Measurements from ENCODE around the gene DNAJB14.

The DNAJB14 gene

GRCh38 chr4:99947608-99948007 lies 1.2 kb upstream of the DNAJB14 start:
- no peak for DNase-seq

DNA sequence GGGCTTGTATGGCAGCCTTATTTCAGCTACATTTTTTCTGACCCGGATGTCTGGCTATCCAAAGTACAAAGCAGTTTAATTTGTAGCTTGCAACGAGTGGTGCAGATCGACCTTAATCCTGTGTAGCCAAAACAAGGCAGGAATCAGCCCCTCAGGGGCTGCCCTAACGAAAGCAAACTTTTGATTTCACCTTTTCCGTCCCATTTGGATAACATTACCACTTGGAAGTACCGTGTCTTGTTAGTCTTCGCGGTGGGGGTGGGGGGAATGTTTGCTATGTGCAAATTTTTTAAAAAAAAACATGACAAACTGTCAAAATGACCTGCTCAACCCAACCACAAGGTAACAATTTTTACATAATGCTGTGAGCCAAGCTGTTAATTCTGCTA lies 766 bp upstream of the DNAJB14 start:
- in situ Hi-C loops (cut with HindIII; ENCODE audit: low pct_ligation_motif_present, low pct_unique_long_range_greater_than_20kb, low sequenced_read_pairs), result no loop called here
- peak; percentile 27 for DNase-seq

More at GRCh38 chr4:99947608-99948007, 1.2 kb upstream of the DNAJB14 start:
- in situ Hi-C loops (cut with HindIII; ENCODE audit: low pct_ligation_motif_present, low pct_unique_long_range_greater_than_20kb, low sequenced_read_pairs), result no loop called here

DNA sequence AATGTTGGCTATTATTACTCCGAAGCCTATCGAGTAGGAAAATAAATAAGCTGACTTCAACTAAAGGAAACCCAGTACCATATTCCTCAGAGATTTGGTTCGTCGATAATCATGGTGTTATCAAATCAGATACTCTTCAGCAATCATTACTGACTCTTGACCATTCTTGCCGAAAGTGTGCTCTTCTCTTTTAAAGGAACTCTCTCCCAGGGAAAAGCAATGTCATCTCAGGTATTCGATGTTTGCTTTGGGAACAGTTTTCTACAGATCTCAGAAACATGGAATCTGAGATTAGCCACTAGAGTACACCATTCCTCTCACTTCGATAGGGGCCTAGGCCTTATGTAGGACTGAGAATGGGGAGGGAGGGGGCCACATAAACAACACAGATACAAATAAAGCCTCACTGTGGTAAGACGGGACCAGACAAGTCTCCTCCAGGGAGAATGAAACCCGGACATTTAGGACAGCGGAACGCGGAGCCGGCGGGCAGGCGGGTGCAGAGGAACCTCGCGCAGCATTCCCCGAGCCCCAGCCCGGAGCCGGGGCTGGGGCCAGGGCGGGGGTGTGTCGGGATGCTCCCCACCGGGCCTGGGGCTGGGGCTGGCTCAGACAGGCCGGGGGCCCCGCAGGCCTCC lies 581 bp downstream of the DNAJB14 start:
- peak; percentile 18 for DNase-seq
- in situ Hi-C loops (cut with HindIII; ENCODE audit: low pct_ligation_motif_present, low pct_unique_long_range_greater_than_20kb, low sequenced_read_pairs), result no loop called here

DNA sequence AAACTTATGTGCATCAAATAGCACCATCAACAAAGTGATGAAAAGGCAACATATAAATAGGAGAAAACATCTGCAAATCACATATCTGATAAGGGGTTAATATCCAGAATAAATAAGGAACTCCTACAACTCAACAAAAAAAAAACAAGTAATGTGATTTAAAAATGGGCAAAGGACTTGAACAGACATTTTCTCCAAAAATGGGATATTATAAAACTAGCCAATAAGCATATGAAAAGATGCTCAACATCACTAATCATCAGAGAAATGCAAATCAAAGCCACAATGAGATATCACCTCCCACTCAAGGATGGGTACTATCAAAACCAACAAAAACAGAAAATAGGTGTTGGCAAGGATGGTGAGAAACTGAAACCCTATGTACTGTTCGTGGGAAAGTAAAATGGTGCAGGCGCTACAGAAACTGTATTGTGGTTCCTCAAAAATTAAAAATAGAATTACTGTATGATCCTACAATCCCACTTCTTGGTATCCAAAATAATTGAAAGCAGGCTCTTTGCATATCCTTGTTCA lies 2.4 kb downstream of the DNAJB14 start:
- in situ Hi-C loops (cut with HindIII; ENCODE audit: low pct_ligation_motif_present, low pct_unique_long_range_greater_than_20kb, low sequenced_read_pairs), result no loop called here
- DNase-seq, result no peak

GRCh38 chr4:99938243-99938753 lies 8.1 kb downstream of the DNAJB14 start:
- no peak for DNase-seq
- in situ Hi-C loops (cut with HindIII; ENCODE audit: low pct_ligation_motif_present, low pct_unique_long_range_greater_than_20kb, low sequenced_read_pairs), result no loop called here

GRCh38 chr4:99934891-99935290 lies 11.5 kb downstream of the DNAJB14 start:
- DNase-seq, result peak; percentile 15
- in situ Hi-C loops (cut with HindIII; ENCODE audit: low pct_ligation_motif_present, low pct_unique_long_range_greater_than_20kb, low sequenced_read_pairs), result no loop called here

GRCh38 chr4:99927566-99927965 lies 18.9 kb downstream of the DNAJB14 start:
- in situ Hi-C loops (cut with HindIII; ENCODE audit: low pct_ligation_motif_present, low pct_unique_long_range_greater_than_20kb, low sequenced_read_pairs), result no loop called here
- no peak for DNase-seq

- no peak for DNase-seq
- in situ Hi-C loops (cut with HindIII; ENCODE audit: low pct_ligation_motif_present, low pct_unique_long_range_greater_than_20kb, low sequenced_read_pairs), result no loop called here
Observed at GRCh38 chr4:99921174-99921573, 25.2 kb downstream of the DNAJB14 start.

DNA sequence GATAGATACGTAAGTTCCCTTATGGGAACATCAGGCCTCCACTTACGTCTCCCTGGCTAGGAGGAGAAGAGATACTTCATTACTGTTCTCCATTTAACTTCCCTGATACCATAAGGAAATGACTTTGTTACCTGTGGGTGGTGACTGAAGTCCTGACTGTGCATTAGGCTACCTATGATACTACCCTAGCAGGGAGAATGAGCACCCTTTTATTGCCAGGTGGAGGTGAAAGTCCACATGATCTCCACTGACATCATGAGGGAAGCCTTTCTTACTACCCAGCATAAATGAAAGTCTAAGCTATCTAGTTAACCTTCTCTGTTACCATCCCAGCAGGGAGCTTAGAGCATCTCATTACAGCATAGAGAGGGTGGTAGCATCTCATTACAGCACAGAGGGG lies 27.8 kb downstream of the DNAJB14 start:
- no peak for DNase-seq
- in situ Hi-C loops (cut with HindIII; ENCODE audit: low pct_ligation_motif_present, low pct_unique_long_range_greater_than_20kb, low sequenced_read_pairs), result no loop called here

GRCh38 chr4:99917575-99917974 lies 28.8 kb downstream of the DNAJB14 start:
- in situ Hi-C loops (cut with HindIII; ENCODE audit: low pct_ligation_motif_present, low pct_unique_long_range_greater_than_20kb, low sequenced_read_pairs), result no loop called here
- no peak for DNase-seq

DNA sequence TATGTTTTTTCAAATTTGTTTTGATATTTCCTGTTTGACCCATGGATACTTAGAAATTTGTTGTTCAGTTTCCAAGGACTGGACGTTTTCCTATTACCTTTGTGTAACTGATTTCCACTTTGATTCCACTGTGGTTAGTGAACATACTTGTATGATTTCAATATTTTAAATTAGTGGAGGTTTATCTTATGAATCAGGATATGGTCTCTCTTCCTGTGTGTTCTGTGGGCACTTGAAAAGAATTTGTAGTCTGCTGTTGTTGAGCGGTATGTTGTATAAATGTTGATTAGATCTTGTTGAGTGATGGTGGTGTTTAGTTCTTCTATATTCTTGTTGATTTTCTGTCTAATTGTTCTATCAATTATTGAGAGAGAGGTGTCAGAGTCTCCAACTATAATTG lies 31.0 kb downstream of the DNAJB14 start:
- in situ Hi-C loops (cut with HindIII; ENCODE audit: low pct_ligation_motif_present, low pct_unique_long_range_greater_than_20kb, low sequenced_read_pairs), result no loop called here
- no peak for DNase-seq

- in situ Hi-C loops (cut with HindIII; ENCODE audit: low pct_ligation_motif_present, low pct_unique_long_range_greater_than_20kb, low sequenced_read_pairs), result no loop called here
- no peak for DNase-seq
Observed at GRCh38 chr4:99894998-99895397, 51.4 kb downstream of the DNAJB14 start.

- DNase-seq, result peak; percentile 87
- in situ Hi-C loops (cut with HindIII; ENCODE audit: low pct_ligation_motif_present, low pct_unique_long_range_greater_than_20kb, low sequenced_read_pairs), result no loop called here
Observed at GRCh38 chr4:99894161-99894997, 52.0 kb downstream of the DNAJB14 start, which contains the start of gene LAMTOR3. TSS of gene LAMTOR3 (minus strand) at chr4:99894427. CDS start at chr4:99893963, 464 bp downstream.

GRCh38 chr4:99893839-99894160 lies 52.6 kb downstream of the DNAJB14 start:
- peak; percentile 31 for DNase-seq
- in situ Hi-C loops (cut with HindIII; ENCODE audit: low pct_ligation_motif_present, low pct_unique_long_range_greater_than_20kb, low sequenced_read_pairs), result no loop called here

DNA sequence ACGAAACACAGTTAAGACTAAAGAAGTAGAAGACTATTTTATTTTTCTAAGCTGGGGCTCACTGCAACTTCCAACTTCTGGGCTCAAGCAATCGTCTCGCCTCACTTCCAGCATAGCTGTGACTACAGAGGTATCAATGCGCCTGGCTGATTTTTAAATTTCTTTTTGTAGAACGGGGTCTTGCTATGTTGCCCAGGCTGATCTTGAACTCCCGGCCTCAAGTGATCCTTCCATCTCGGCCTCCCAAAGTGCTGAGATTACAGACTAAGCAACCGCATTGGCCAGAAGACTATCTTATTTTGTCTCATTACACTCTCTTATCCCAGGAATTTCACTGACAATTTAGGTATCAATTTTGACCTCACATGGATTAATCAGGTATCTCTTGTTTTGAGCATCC lies 53.4 kb downstream of the DNAJB14 start:
- no peak for DNase-seq
- in situ Hi-C loops (cut with HindIII; ENCODE audit: low pct_ligation_motif_present, low pct_unique_long_range_greater_than_20kb, low sequenced_read_pairs), result no loop called here

DNA sequence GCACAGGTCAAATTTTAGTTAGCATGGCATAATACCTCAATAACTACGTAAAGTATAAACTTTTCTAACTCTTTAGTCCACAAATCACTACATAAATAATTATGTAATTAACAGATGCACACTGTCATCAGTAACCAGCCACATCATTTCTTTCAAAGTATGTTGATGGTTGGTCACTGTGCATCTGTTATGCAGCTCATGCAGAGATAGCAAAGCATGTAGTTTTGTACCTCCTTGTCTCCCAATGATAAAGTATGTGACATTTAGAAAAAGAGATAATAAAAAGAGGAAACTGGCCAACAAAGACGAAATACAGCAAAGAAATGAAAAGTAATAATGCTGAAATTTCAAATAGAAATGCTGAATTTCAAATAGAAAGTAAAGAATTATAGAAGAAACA lies 55.1 kb downstream of the DNAJB14 start:
- DNase-seq, result no peak
- in situ Hi-C loops (cut with HindIII; ENCODE audit: low pct_ligation_motif_present, low pct_unique_long_range_greater_than_20kb, low sequenced_read_pairs), result no loop called here

GRCh38 chr4:99887837-99888236 lies 58.6 kb downstream of the DNAJB14 start:
- DNase-seq, result no peak
- in situ Hi-C loops (cut with HindIII; ENCODE audit: low pct_ligation_motif_present, low pct_unique_long_range_greater_than_20kb, low sequenced_read_pairs), result no loop called here

DNA sequence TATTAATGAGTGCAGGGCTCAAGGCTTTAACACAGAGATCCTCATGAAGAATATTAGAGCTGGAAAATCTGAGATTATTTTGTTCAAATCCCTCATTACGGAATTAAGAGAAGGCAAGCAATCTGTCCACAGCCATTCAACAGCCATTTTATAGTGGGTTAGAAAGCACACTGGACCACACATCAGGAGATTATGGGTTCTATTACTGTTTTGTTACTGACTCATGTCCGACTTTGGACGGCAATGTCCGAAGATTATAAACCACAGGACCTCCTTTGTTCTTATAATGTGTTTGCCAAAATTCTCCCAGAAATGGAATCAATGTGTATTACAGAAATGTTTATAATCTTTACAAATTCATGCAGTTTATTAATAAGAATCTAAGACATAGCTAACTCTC lies 60.3 kb downstream of the DNAJB14 start:
- in situ Hi-C loops (cut with HindIII; ENCODE audit: low pct_ligation_motif_present, low pct_unique_long_range_greater_than_20kb, low sequenced_read_pairs), result no loop called here
- DNase-seq, result no peak

- in situ Hi-C loops (cut with HindIII; ENCODE audit: low pct_ligation_motif_present, low pct_unique_long_range_greater_than_20kb, low sequenced_read_pairs), result no loop called here
- no peak for DNase-seq
Observed at GRCh38 chr4:99885687-99886086, 60.7 kb downstream of the DNAJB14 start.
